Liver (tissue), 9 donors: ENCODE results near the gene PREX1. TPM values are rescaled to one million over a fixed set of nuclear protein-coding genes. Genes with fewer than 3 reads are reported as not detected.

Source experiments
- DNase-seq: peaks from one replicate; pipeline ENCODE4 v3.0.0-alpha.2; 2017; ENCODE audit warnings: low spot score
- H3K27ac ChIP-seq, 2 donors: one replicate each; pipeline ENCODE4 v1.7.0; 2013; ENCODE audit warnings: inconsistent platforms in 2 of 2, low read length in 2 of 2, control low read depth in 1 of 2, low read depth in 1 of 2, mild to moderate bottlenecking in 1 of 2
- H3K27me3 ChIP-seq, 4 donors: one replicate each; pipeline versions ENCODE4 v1.6.1 to v1.7.0; 2013; ENCODE audit warnings: low read length in 3 of 4, inconsistent platforms in 1 of 4, mild to moderate bottlenecking in 1 of 4, moderate library complexity in 1 of 4; ENCODE audit not compliant: control insufficient read depth in 4 of 4, insufficient read depth in 4 of 4
- H3K36me3 ChIP-seq, 4 donors: one replicate each; pipeline versions ENCODE4 v1.6.1 to v1.7.0; 2013; ENCODE audit warnings: low read length in 3 of 4, mild to moderate bottlenecking in 3 of 4, low read depth in 1 of 4, moderate library complexity in 1 of 4; ENCODE audit not compliant: control insufficient read depth in 4 of 4, insufficient read depth in 3 of 4
- H3K4me1 ChIP-seq, 4 donors: one replicate each; pipeline versions ENCODE4 v1.6.1 to v1.7.0; 2013; ENCODE audit warnings: low read length in 3 of 4, mild to moderate bottlenecking in 3 of 4, moderate library complexity in 1 of 4; ENCODE audit not compliant: control insufficient read depth in 4 of 4, insufficient read depth in 4 of 4
- H3K4me3 ChIP-seq, 3 donors: one replicate each; pipeline versions ENCODE4 v1.6.1 to v1.7.0; 2013; ENCODE audit warnings: low read length in 3 of 3, control low read depth in 1 of 3, low read depth in 1 of 3, mild to moderate bottlenecking in 1 of 3
- H3K9ac ChIP-seq, 2 donors: one replicate each; pipeline ENCODE4 v1.7.0; 2013; ENCODE audit warnings: low read length in 2 of 2, mild to moderate bottlenecking in 2 of 2, moderate library complexity in 2 of 2, control low read depth in 1 of 2, low read depth in 1 of 2
- H3K9me3 ChIP-seq, 4 donors: one replicate each; pipeline versions ENCODE4 v1.6.1 to v1.7.0; 2013; ENCODE audit warnings: low read length in 3 of 4; ENCODE audit not compliant: control insufficient read depth in 4 of 4
- CTCF ChIP-seq: fragments of 150-350 bp; IDR thresholded peaks from 2 replicates; pipeline ENCODE4 v1.5.1; 2017; ENCODE audit warnings: improper control_type of control experiment, low read depth, low read length; ENCODE audit not compliant: missing input control
- EGR1 ChIP-seq, 2 donors: IDR thresholded peaks; 2 replicates each; pipeline ENCODE4 v1.6.1; 2016 to 2018; ENCODE audit warnings: antibody characterized with exemption in 2 of 2, low read depth in 2 of 2
- FOXA1 ChIP-seq: IDR thresholded peaks from 2 replicates; pipeline ENCODE4 v1.6.1; 2016; ENCODE audit warnings: antibody characterized with exemption
- GABPA ChIP-seq, 2 donors: IDR thresholded peaks in 1 of 2; conservative IDR thresholded peaks in 1 of 2; 2 replicates each; pipeline ENCODE4 v1.6.1; 2016; ENCODE audit warnings: antibody characterized with exemption in 2 of 2, mild to moderate bottlenecking in 1 of 2, moderate library complexity in 1 of 2
- HNF4A ChIP-seq, 2 donors: conservative IDR thresholded peaks; 2 replicates each; pipeline ENCODE4 v1.6.1; 2016; ENCODE audit warnings: antibody characterized with exemption in 2 of 2, mild to moderate bottlenecking in 2 of 2
- HNF4G ChIP-seq: IDR thresholded peaks from 2 replicates; pipeline ENCODE4 v1.6.1; 2016; ENCODE audit warnings: antibody characterized with exemption
- JUND ChIP-seq, 2 donors: IDR thresholded peaks; 2 replicates each; pipeline ENCODE4 v1.6.1; 2016; ENCODE audit warnings: antibody characterized with exemption in 2 of 2
- RAD21 ChIP-seq, 2 donors: IDR thresholded peaks; 2 replicates each; pipeline ENCODE4 v1.6.1; 2016; ENCODE audit warnings: antibody characterized with exemption in 2 of 2, mild to moderate bottlenecking in 2 of 2
- REST ChIP-seq: IDR thresholded peaks from 2 replicates; pipeline ENCODE4 v1.6.1; 2016; ENCODE audit warnings: antibody characterized with exemption, mild to moderate bottlenecking
- RXRA ChIP-seq, 2 donors: IDR thresholded peaks; 2 replicates each; pipeline ENCODE4 v1.6.1; 2017 to 2018; ENCODE audit warnings: antibody characterized with exemption in 2 of 2, mild to moderate bottlenecking in 1 of 2
- SP1 ChIP-seq: IDR thresholded peaks from 2 replicates; pipeline ENCODE4 v1.6.1; 2018; ENCODE audit warnings: antibody characterized with exemption, mild to moderate bottlenecking
- TAF1 ChIP-seq: conservative IDR thresholded peaks from 2 replicates; pipeline ENCODE4 v1.6.1; 2016; ENCODE audit warnings: antibody characterized with exemption, mild to moderate bottlenecking
- YY1 ChIP-seq: IDR thresholded peaks from 2 replicates; pipeline ENCODE4 v1.6.1; 2016; ENCODE audit warnings: antibody characterized with exemption, mild to moderate bottlenecking
- WGBS: extraction: QIAGEN DNeasy Blood & Tissue Kit; methylation state at CpG from one replicate; pipeline ENCODE4 v1.1.7; 2013; 5-methylcytosine and 5-hydroxymethylcytosine counted together
- polyA plus RNA-seq, 2 donors: library from polyadenylated mRNA; stranded (reverse) in 1 of 2; unstranded in 1 of 2; fragments of 200-250 nt in 1 of 2; fragments of >200 nt in 1 of 2; fragmentation: Nextera tagmentation in 1 of 2; extraction: Ambion mirVana in 1 of 2; gene quantifications; one replicate each; pipeline versions ENCODE4 v1.2.1 to v1.2.3, GENCODE V29; 2013 to 2015
- total RNA-seq, 2 donors: library from RNA; depleted of rRNA; stranded (reverse); fragments of >200 nt; gene quantifications; one replicate each; pipeline ENCODE4 v1.2.3, GENCODE V29; 2014
- TF ChIP-seq, protein P1 (sequence below): IDR thresholded peaks from 2 replicates; pipeline ENCODE4 v1.6.1; 2016; ENCODE audit warnings: antibody characterized with exemption
- TF ChIP-seq, protein P2 (sequence below): IDR thresholded peaks from 2 replicates; pipeline ENCODE4 v1.6.1; 2016; ENCODE audit warnings: antibody characterized with exemption
- TF ChIP-seq, protein P3 (sequence below): IDR thresholded peaks from 2 replicates; pipeline ENCODE4 v1.6.1; 2016; ENCODE audit warnings: antibody characterized with exemption
- donor health status: healthy.
- donor health status: healthy.
- donor health status: healthy.
- donor health status: healthy.
- donor health status: healthy.

The PREX1 gene
- total and polyA plus RNA-seq, 4 donors: 2.2 to 18.0 (median 10.8) TPM

GRCh38 chr20:48789185-48789668 lies 38.6 kb downstream of the PREX1 start:
- H3K4me1 ChIP-seq: peaks cover 9 to 21% (median 16%) of the 10 kb centered on the region in 4 donors
- peaks cover 0 to 7% (median 1%) of the 10 kb centered on the region in 4 donors for H3K27me3 ChIP-seq
- no peaks in the 10 kb centered on the region for H3K36me3 ChIP-seq
- no peak for DNase-seq
- no peak overlapping the region for H3K9ac ChIP-seq
- no peak for TF ChIP-seq JUND (IDR thresholded peaks at IDR 0.05)
- no peak for TF ChIP-seq RXRA (IDR thresholded peaks at IDR 0.05)
- TF ChIP-seq, protein P1, sequence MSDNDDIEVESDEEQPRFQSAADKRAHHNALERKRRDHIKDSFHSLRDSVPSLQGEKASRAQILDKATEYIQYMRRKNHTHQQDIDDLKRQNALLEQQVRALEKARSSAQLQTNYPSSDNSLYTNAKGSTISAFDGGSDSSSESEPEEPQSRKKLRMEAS: no peak
- TF ChIP-seq RAD21 (IDR thresholded peaks at IDR 0.05): no peak
- no peak for TF ChIP-seq EGR1 (IDR thresholded peaks at IDR 0.05; ENCODE audit: low read depth in 2 of 2)
- TF ChIP-seq YY1: no peak
- TF ChIP-seq, protein P2, sequence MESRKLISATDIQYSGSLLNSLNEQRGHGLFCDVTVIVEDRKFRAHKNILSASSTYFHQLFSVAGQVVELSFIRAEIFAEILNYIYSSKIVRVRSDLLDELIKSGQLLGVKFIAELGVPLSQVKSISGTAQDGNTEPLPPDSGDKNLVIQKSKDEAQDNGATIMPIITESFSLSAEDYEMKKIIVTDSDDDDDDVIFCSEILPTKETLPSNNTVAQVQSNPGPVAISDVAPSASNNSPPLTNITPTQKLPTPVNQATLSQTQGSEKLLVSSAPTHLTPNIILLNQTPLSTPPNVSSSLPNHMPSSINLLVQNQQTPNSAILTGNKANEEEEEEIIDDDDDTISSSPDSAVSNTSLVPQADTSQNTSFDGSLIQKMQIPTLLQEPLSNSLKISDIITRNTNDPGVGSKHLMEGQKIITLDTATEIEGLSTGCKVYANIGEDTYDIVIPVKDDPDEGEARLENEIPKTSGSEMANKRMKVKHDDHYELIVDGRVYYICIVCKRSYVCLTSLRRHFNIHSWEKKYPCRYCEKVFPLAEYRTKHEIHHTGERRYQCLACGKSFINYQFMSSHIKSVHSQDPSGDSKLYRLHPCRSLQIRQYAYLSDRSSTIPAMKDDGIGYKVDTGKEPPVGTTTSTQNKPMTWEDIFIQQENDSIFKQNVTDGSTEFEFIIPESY: no peak
- no peak for TF ChIP-seq REST
- TF ChIP-seq SP1: no peak
- TF ChIP-seq, protein P3, sequence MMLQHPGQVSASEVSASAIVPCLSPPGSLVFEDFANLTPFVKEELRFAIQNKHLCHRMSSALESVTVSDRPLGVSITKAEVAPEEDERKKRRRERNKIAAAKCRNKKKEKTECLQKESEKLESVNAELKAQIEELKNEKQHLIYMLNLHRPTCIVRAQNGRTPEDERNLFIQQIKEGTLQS: no peak
- TF ChIP-seq FOXA1: no peak
- no peak overlapping the region for H3K4me3 ChIP-seq
- H3K27ac ChIP-seq: no peak overlapping the region
- WGBS: 90% methylated on average over 6 of the region's 6 CpGs
- no peaks in the 10 kb centered on the region for H3K9me3 ChIP-seq

GRCh38 chr20:48788486-48789072 lies 39.2 kb downstream of the PREX1 start:
- 85% methylated on average over 9 of the region's 9 CpGs for WGBS
- H3K27me3 ChIP-seq: peaks cover 0 to 7% (median 1%) of the 10 kb centered on the region in 4 donors
- H3K4me1 ChIP-seq: peaks cover 9 to 21% (median 16%) of the 10 kb centered on the region in 4 donors
- TF ChIP-seq CTCF: no peak
- TF ChIP-seq HNF4G: no peak
- TF ChIP-seq, protein P2: no peak
- no peak for TF ChIP-seq GABPA (IDR thresholded peaks at IDR 0.05 in 1 of 2, conservative IDR thresholded peaks at IDR 0.05 in 1 of 2)
- TF ChIP-seq, protein P3: no peak
- no peak for TF ChIP-seq RXRA (IDR thresholded peaks at IDR 0.05)
- no peak for TF ChIP-seq HNF4A (conservative IDR thresholded peaks at IDR 0.05)
- TF ChIP-seq RAD21 (IDR thresholded peaks at IDR 0.05): no peak
- TF ChIP-seq TAF1: no peak
- TF ChIP-seq YY1: no peak
- no peak for TF ChIP-seq EGR1 (IDR thresholded peaks at IDR 0.05; ENCODE audit: low read depth in 2 of 2)
- H3K4me3 ChIP-seq: no peak overlapping the region
- no peak overlapping the region for H3K27ac ChIP-seq
- no peak overlapping the region for H3K9ac ChIP-seq
- H3K9me3 ChIP-seq: no peaks in the 10 kb centered on the region
- H3K36me3 ChIP-seq: no peaks in the 10 kb centered on the region
- DNase-seq: no peak
